Measurements from ENCODE around the gene GAS2L2. TPM values are rescaled to one million over a fixed set of nuclear protein-coding genes. Genes with fewer than 3 reads are reported as not detected.
"Not testable (repeated sequence)": the region's sequence is repeated elsewhere in the genome, so short reads cannot be mapped to it uniquely, and the experiment has no call there.

The GAS2L2 gene
- total and polyA plus RNA-seq, 2 experiments from 2014 or later = not detected

DNA sequence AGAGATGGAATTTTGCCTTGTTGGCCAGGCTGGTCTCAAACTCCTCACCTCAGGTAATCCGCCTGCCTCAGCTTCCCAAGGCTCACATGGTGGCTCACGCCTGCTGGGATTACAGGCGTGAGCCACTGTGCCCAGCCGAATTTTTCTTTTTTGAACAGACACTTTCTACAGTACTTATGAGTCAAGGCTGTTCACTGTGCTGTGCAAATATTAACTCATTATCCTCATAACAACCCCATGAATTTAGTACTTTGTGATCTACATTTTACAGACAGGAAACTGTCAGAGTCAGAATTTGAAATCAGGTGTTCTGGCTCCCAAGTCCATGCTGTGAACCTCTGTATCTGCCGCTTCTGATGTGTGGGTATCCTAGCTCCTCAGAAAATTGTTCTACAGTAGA is 47.3 kb downstream of the GAS2L2 start:
- no peaks in the 10 kb centered on the region for H3K9me2 ChIP-seq (replicated peaks; ENCODE audit: insufficient read depth)
- no peak overlapping the region for H3K4me3 ChIP-seq
- no peak for DNase-seq (ENCODE audit: low spot score)
- WGBS (ENCODE audit: low lambda C conversion rate, missing lambda C conversion rate) = 76% methylated on average over 5 of the region's 5 CpGs
- no peaks in the 10 kb centered on the region for H3K9me3 ChIP-seq (ENCODE audit: low read depth)
- H2AFZ ChIP-seq = no peak overlapping the region
- no peaks in the 10 kb centered on the region for H3K4me1 ChIP-seq (ENCODE audit: insufficient read depth)
- TF ChIP-seq EZH2phosphoT487 (IDR thresholded peaks at IDR 0.05; ENCODE audit: low read depth, severe bottlenecking, unreplicated experiment) (no peak), EZH2 (IDR thresholded peaks at IDR 0.05; ENCODE audit: borderline replicate concordance) (no peak)
- TF ChIP-seq, protein P1, sequence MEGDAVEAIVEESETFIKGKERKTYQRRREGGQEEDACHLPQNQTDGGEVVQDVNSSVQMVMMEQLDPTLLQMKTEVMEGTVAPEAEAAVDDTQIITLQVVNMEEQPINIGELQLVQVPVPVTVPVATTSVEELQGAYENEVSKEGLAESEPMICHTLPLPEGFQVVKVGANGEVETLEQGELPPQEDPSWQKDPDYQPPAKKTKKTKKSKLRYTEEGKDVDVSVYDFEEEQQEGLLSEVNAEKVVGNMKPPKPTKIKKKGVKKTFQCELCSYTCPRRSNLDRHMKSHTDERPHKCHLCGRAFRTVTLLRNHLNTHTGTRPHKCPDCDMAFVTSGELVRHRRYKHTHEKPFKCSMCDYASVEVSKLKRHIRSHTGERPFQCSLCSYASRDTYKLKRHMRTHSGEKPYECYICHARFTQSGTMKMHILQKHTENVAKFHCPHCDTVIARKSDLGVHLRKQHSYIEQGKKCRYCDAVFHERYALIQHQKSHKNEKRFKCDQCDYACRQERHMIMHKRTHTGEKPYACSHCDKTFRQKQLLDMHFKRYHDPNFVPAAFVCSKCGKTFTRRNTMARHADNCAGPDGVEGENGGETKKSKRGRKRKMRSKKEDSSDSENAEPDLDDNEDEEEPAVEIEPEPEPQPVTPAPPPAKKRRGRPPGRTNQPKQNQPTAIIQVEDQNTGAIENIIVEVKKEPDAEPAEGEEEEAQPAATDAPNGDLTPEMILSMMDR (IDR thresholded peaks at IDR 0.05; ENCODE audit: poor library complexity) = no peak
- H3K36me3 ChIP-seq (replicated peaks; ENCODE audit: insufficient read depth, low read depth) = no peaks in the 10 kb centered on the region
- no peaks in the 10 kb centered on the region for H3K79me2 ChIP-seq
- no peak overlapping the region for H3K27ac ChIP-seq
- no peak overlapping the region for H3K4me2 ChIP-seq
- H4K20me1 ChIP-seq (ENCODE audit: insufficient read depth, poor library complexity, severe bottlenecking) = no peaks in the 10 kb centered on the region
- H3K27me3 ChIP-seq = no peaks in the 10 kb centered on the region

DNA sequence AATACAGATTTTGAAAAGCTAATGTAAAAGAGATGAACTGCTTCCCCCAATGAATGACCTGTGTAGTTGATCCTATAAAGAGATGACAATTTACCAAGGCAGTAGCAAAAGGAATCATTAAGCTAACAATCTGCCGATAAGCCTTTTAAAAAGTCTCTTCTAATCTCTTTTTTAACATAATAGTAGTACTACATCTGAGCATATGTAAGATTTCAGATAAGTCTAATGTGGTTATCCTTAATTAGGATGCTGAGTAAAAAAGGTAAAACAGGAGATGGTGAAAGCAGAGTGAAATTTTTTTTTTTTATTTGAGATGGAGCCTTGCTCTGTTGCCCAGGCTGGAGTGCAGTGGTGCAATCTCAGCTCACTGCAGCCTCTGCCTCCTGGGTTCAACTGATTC is 47.8 kb downstream of the GAS2L2 start:
- H3K4me1 ChIP-seq (ENCODE audit: insufficient read depth) = no peaks in the 10 kb centered on the region
- TF ChIP-seq EZH2 (IDR thresholded peaks at IDR 0.05; ENCODE audit: borderline replicate concordance) (no peak), EZH2phosphoT487 (IDR thresholded peaks at IDR 0.05; ENCODE audit: low read depth, severe bottlenecking, unreplicated experiment) (no peak)
- TF ChIP-seq, protein P1 (IDR thresholded peaks at IDR 0.05; ENCODE audit: poor library complexity) = no peak
- no peaks in the 10 kb centered on the region for H3K9me3 ChIP-seq (ENCODE audit: low read depth)
- no peak overlapping the region for H3K4me3 ChIP-seq
- WGBS (ENCODE audit: low lambda C conversion rate, missing lambda C conversion rate) = 97% methylated on average over 1 of the region's 1 CpG
- no peaks in the 10 kb centered on the region for H3K9me2 ChIP-seq (replicated peaks; ENCODE audit: insufficient read depth)
- H3K27ac ChIP-seq = no peak overlapping the region
- H3K79me2 ChIP-seq = no peaks in the 10 kb centered on the region
- H3K27me3 ChIP-seq = no peaks in the 10 kb centered on the region
- no peak overlapping the region for H2AFZ ChIP-seq
- no peak overlapping the region for H3K4me2 ChIP-seq
- no peaks in the 10 kb centered on the region for H4K20me1 ChIP-seq (ENCODE audit: insufficient read depth, poor library complexity, severe bottlenecking)
- DNase-seq (ENCODE audit: low spot score) = no peak
- no peaks in the 10 kb centered on the region for H3K36me3 ChIP-seq (replicated peaks; ENCODE audit: insufficient read depth, low read depth)

DNA sequence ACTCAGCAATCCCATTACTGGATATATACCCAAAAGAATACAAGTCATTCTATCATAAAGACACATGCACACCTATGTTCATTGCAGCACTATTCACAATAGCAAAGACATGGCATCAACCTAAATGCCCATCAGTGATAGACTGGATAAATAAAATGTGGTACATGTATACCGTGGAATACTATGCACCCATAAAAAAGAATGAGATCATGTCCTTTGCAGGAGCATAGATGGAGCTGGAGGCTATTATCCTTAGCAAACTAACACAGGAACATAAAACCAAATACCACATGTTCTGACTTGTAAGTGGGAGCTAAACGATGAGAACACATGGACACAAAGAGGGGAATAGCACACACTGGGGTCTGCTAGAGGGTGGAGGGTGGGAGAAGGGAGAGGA is 49.7 kb downstream of the GAS2L2 start:
- 98% methylated on average over 2 of the region's 2 CpGs for WGBS (ENCODE audit: low lambda C conversion rate, missing lambda C conversion rate)
- not testable (repeated sequence) for H3K4me2 ChIP-seq; DNase-seq (ENCODE audit: low spot score); H3K9me3 ChIP-seq (ENCODE audit: low read depth); H4K20me1 ChIP-seq (ENCODE audit: insufficient read depth, poor library complexity, severe bottlenecking); H3K27ac ChIP-seq; H3K9me2 ChIP-seq (replicated peaks; ENCODE audit: insufficient read depth); H3K4me1 ChIP-seq (ENCODE audit: insufficient read depth); H3K36me3 ChIP-seq (replicated peaks; ENCODE audit: insufficient read depth, low read depth); H2AFZ ChIP-seq; H3K27me3 ChIP-seq; H3K4me3 ChIP-seq; H3K79me2 ChIP-seq

DNA sequence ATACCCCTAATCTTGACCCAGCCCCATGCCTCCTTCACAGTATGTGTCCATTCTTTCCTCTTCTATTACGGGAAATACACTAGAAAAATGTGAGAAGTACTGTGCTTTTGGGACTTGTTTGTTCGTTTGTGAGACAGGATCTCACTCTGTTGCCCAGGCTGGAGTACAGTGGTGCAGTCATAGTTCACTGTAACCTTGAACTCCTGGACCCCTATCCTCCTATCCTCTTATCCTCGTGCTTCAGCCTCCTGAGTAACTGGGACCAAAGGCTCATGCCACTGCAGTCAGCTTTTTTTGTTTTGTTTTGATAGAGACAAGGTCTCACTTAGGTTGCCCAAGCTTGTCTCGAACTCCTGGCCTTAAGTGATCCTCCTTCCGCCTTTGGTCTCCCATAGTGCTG is 51.5 kb downstream of the GAS2L2 start:
- Histone ChIP-seq H3K9me3 (ENCODE audit: low read depth) (no peaks in the 10 kb centered on the region), H3K4me1 (ENCODE audit: insufficient read depth) (no peaks in the 10 kb centered on the region), H3K4me2 (no peak overlapping the region), H3K27me3 (no peaks in the 10 kb centered on the region), H3K36me3 (replicated peaks; ENCODE audit: insufficient read depth, low read depth) (no peaks in the 10 kb centered on the region), H3K4me3 (no peak overlapping the region), H3K27ac (no peak overlapping the region), H4K20me1 (ENCODE audit: insufficient read depth, poor library complexity, severe bottlenecking) (no peaks in the 10 kb centered on the region), H3K79me2 (no peaks in the 10 kb centered on the region), H3K9me2 (replicated peaks; ENCODE audit: insufficient read depth) (no peaks in the 10 kb centered on the region), H2AFZ (no peak overlapping the region)
- no peak for TF ChIP-seq EZH2 (IDR thresholded peaks at IDR 0.05; ENCODE audit: borderline replicate concordance)
- no peak for TF ChIP-seq EZH2phosphoT487 (IDR thresholded peaks at IDR 0.05; ENCODE audit: low read depth, severe bottlenecking, unreplicated experiment)
- TF ChIP-seq, protein P1 (IDR thresholded peaks at IDR 0.05; ENCODE audit: poor library complexity) = no peak
- no peak for DNase-seq (ENCODE audit: low spot score)
- WGBS (ENCODE audit: low lambda C conversion rate, missing lambda C conversion rate) = 94% methylated on average over 5 of the region's 5 CpGs

Measured in hepatocyte (in vitro differentiated cells).